ENCODE measurements around the gene RAB11FIP4. TPM values are rescaled to one million over a fixed set of nuclear protein-coding genes. Genes with fewer than 3 reads are reported as not detected.

RAB11FIP4 gene
- total and polyA plus RNA-seq, 9 of the 15 experiments (the other 6 are each of a cell fraction or from before 2014, with no cell fraction given), result 0.62 to 16.6 (median 8.9) TPM

DNA sequence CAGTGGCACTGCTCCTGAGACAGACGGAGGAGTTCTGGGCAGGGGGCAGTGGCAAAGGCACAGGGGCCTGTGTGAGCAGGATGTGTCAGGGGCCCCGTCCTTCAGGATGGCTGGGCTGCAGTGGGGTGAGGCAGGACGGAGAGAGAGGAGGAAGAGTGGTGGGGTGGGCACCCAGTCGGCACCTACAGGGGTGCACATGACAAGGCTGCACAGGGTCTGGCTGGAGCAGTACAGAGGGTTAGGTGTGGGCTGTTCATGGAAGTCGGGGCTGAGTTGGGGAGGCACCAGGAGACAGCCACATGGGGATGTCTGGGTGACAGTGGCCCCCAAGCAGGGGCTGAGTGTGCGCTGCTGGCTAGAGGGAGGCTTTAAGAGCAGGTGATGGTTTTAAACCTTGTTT is 106.0 kb downstream of the RAB11FIP4 start:
- no TSS peak for BruUV-seq (replicated peaks)
- intact Hi-C loops (cut with micrococcal nuclease), result no loop called here
- TF ChIP-seq, protein P1, sequence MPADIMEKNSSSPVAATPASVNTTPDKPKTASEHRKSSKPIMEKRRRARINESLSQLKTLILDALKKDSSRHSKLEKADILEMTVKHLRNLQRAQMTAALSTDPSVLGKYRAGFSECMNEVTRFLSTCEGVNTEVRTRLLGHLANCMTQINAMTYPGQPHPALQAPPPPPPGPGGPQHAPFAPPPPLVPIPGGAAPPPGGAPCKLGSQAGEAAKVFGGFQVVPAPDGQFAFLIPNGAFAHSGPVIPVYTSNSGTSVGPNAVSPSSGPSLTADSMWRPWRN (IDR thresholded peaks at IDR 0.05; ENCODE audit: low read depth), result no peak
- TF ChIP-seq NKRF (IDR thresholded peaks at IDR 0.05; ENCODE audit: borderline replicate concordance) (no peak), ZKSCAN3 (CRISPR knock-in tag; IDR thresholded peaks at IDR 0.05) (no peak), SIX5 (IDR thresholded peaks at IDR 0.05; ENCODE audit: borderline replicate concordance in 1 of 2, insufficient read depth in 1 of 2, low read depth in 1 of 2, low read length in 2 of 2) (no peak), MEIS2 (IDR thresholded peaks at IDR 0.05; ENCODE audit: partially characterized antibody) (no peak), CEBPZ (IDR thresholded peaks at IDR 0.05; ENCODE audit: borderline replicate concordance, low read depth, low read length) (no peak), JUND (IDR thresholded peaks at IDR 0.05; ENCODE audit: borderline replicate concordance, low read depth, low read length) (no peak), JUND (tag; IDR thresholded peaks at IDR 0.05; ENCODE audit: borderline replicate concordance, low read depth, low read length) (no peak), STAG1 (CRISPR knock-in tag; IDR thresholded peaks at IDR 0.05; ENCODE audit: borderline replicate concordance) (no peak), ZNF589 (CRISPR knock-in tag; IDR thresholded peaks at IDR 0.05; ENCODE audit: low read depth) (no peak), KDM5B (IDR thresholded peaks at IDR 0.05; ENCODE audit: insufficient replicate concordance, low read depth, low read length) (no peak), CEBPG (CRISPR knock-in tag; IDR thresholded peaks at IDR 0.05) (no peak), CEBPG (tag; conservative IDR thresholded peaks at IDR 0.05 in 1 of 2, IDR thresholded peaks at IDR 0.05 in 1 of 2) (no peak)
- TF ChIP-seq, protein P2, sequence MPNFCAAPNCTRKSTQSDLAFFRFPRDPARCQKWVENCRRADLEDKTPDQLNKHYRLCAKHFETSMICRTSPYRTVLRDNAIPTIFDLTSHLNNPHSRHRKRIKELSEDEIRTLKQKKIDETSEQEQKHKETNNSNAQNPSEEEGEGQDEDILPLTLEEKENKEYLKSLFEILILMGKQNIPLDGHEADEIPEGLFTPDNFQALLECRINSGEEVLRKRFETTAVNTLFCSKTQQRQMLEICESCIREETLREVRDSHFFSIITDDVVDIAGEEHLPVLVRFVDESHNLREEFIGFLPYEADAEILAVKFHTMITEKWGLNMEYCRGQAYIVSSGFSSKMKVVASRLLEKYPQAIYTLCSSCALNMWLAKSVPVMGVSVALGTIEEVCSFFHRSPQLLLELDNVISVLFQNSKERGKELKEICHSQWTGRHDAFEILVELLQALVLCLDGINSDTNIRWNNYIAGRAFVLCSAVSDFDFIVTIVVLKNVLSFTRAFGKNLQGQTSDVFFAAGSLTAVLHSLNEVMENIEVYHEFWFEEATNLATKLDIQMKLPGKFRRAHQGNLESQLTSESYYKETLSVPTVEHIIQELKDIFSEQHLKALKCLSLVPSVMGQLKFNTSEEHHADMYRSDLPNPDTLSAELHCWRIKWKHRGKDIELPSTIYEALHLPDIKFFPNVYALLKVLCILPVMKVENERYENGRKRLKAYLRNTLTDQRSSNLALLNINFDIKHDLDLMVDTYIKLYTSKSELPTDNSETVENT (CRISPR knock-in tag; IDR thresholded peaks at IDR 0.05), result no peak

More for the DNA sequence above, 106.0 kb downstream of the RAB11FIP4 start:
- Histone ChIP-seq H3K9me3 (replicated peaks; ENCODE audit: control insufficient read depth, insufficient read depth, low read depth, low read length) (no peaks in the 10 kb centered on the region), H3K9ac (ENCODE audit: insufficient read depth in 1 of 2, low read depth in 2 of 2, low read length in 2 of 2) (no peak overlapping the region), H3K4me1 (replicated peaks in 1 of 2; ENCODE audit: control insufficient read depth in 2 of 2, insufficient read depth in 2 of 2, low read length in 2 of 2) (peaks cover 48 to 51% of the 10 kb centered on the region in 2 experiments), H4K20me1 (replicated peaks; ENCODE audit: control insufficient read depth, insufficient read depth, low read length) (no peaks in the 10 kb centered on the region), H3K4me2 (ENCODE audit: insufficient read depth, low read length) (no peak overlapping the region), H3K9me1 (ENCODE audit: control insufficient read depth, insufficient read depth, low read length) (no peaks in the 10 kb centered on the region), H3K4me3 (no peak overlapping the region), H3K36me3 (ENCODE audit: control insufficient read depth, insufficient read depth, low read length) (no peaks in the 10 kb centered on the region), H3K27me3 (ENCODE audit: control insufficient read depth in 2 of 2, insufficient read depth in 2 of 2, low read length in 2 of 2) (no peaks in the 10 kb centered on the region), H2AFZ (ENCODE audit: low read depth, low read length) (no peak overlapping the region), H3K79me2 (ENCODE audit: control insufficient read depth, insufficient read depth, low read length) (peaks cover 10% of the 10 kb centered on the region; the same call in 2 of the 3 replicates), H3K27ac (ENCODE audit: extremely low read depth, low read depth, low read length) (no peak overlapping the region)
- FAIRE-seq (no peak), DNase-seq (ENCODE audit: extremely low read depth in 1 of 4, low spot score in 3 of 4) (no peak), ATAC-seq (no peak)
- WGBS (ENCODE audit: insufficient coverage, low coverage, missing lambda C conversion rate), result 71% methylated on average over 4 of the region's 6 CpGs
- ChIA-PET POLR2A (no interaction called here), CTCF (ENCODE audit: low intra/inter-chr PET ratio) (interaction anchor here (0.6 kb wide), 1 partner anchor 396 kb away, joined by 3 read pairs; no protein-coding TSS in a partner anchor)
- in situ Hi-C loops (cut with MboI), result no loop called here

Data from K562 (cell line).